Activated CD8-positive, alpha-beta T cell treated with anti-CD3 and anti-CD28 coated beads for 36 hours (primary cell): Measurements from ENCODE around the gene DMBT1. TPM values are rescaled to one million over a fixed set of nuclear protein-coding genes. Genes with fewer than 3 reads are reported as not detected.

ENCODE experiments used
- ATAC-seq: fragments of 200-7000 bp; cut with Tn5 transposase; one replicate; pipeline ENCODE4 v1.10.0; 2021; ENCODE audit warnings: mild to moderate bottlenecking, moderate library complexity
- CTCF ChIA-PET: fragments of 350-600 bp; sonication (Branson Sonifier 250); formaldehyde crosslinking; loops from one replicate; lab custom pipeline; 2021; ENCODE audit warnings: antibody characterized with exemption; lab: Charles Lee
- POLR2A ChIA-PET: fragments of 350-600 bp; sonication (Branson Sonifier 250); formaldehyde crosslinking; loops from one replicate; lab custom pipeline; 2021; ENCODE audit warnings: antibody characterized with exemption; lab: Charles Lee
- DNase-seq: peaks from one replicate; pipeline ENCODE4 v3.0.0-alpha.2; 2020
- H3K27ac Mint-ChIP-seq: one replicate; pipeline ENCODE4 v1.8.0; 2021; ENCODE audit warnings: mild to moderate bottlenecking, mixed read lengths
- H3K27me3 Mint-ChIP-seq: one replicate; pipeline ENCODE4 v1.8.0; 2021; ENCODE audit warnings: mixed read lengths
- H3K36me3 Mint-ChIP-seq: one replicate; pipeline ENCODE4 v1.8.0; 2021; ENCODE audit warnings: low read depth, mixed read lengths
- H3K4me1 Mint-ChIP-seq: one replicate; pipeline ENCODE4 v1.8.0; 2021; ENCODE audit warnings: low read depth, mixed read lengths
- H3K4me3 Mint-ChIP-seq: one replicate; pipeline ENCODE4 v1.8.0; 2021; ENCODE audit warnings: mild to moderate bottlenecking, moderate library complexity, mixed read lengths
- H3K9me3 Mint-ChIP-seq: one replicate; pipeline ENCODE4 v1.8.0; 2021; ENCODE audit warnings: mixed read lengths
- intact Hi-C: fragments of 100-400 bp; cut with micrococcal nuclease; formaldehyde crosslinking; loops from one replicate; pipeline ENCODE4 v1.10.0; 2022
- total RNA-seq, 2 experiments: library from RNA; stranded (reverse); gene quantifications; one replicate each; pipeline ENCODE4 v1.2.3, GENCODE V29; 2021
- TF ChIP-seq, protein P1 (sequence below): fragments of 200-600 bp; IDR thresholded peaks from one replicate; pipeline ENCODE4 v1.8.0; 2022; ENCODE audit warnings: antibody characterized with exemption, mild to moderate bottlenecking

Gene DMBT1
- total RNA-seq, 2 experiments from 2014 or later: not detected

DNA sequence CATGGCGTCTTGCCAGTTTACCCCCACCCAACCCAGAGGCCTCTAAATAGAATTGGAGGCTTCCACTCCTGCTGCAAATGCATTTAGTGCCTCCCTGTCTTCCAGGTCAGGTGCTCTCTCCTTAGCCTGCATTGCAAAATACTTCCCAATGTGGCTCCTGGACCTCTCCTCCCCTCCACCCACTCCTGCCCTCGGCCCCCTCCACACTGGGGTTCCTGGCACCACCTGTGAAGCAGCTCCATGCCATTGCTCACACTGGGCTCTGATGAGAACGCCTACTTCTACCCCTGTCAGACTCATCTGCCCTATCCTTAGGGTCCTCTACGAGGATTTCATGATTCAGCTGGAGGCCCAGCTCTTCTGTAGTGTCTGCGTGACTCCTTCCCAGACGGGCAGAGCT, 101.7 kb downstream of the DMBT1 start:
- TF ChIP-seq, protein P1, sequence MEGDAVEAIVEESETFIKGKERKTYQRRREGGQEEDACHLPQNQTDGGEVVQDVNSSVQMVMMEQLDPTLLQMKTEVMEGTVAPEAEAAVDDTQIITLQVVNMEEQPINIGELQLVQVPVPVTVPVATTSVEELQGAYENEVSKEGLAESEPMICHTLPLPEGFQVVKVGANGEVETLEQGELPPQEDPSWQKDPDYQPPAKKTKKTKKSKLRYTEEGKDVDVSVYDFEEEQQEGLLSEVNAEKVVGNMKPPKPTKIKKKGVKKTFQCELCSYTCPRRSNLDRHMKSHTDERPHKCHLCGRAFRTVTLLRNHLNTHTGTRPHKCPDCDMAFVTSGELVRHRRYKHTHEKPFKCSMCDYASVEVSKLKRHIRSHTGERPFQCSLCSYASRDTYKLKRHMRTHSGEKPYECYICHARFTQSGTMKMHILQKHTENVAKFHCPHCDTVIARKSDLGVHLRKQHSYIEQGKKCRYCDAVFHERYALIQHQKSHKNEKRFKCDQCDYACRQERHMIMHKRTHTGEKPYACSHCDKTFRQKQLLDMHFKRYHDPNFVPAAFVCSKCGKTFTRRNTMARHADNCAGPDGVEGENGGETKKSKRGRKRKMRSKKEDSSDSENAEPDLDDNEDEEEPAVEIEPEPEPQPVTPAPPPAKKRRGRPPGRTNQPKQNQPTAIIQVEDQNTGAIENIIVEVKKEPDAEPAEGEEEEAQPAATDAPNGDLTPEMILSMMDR: no peak
- Mint-ChIP-seq H3K4me1 (no peaks in the 10 kb centered on the region), H3K27me3 (peaks cover 5% of the 10 kb centered on the region), H3K4me3 (no peak overlapping the region), H3K36me3 (no peaks in the 10 kb centered on the region), H3K27ac (no peak overlapping the region), H3K9me3 (no peaks in the 10 kb centered on the region)
- DNase-seq (no peak), ATAC-seq (no peak)
- ChIA-PET POLR2A (no interaction called here), CTCF (no interaction called here)
- intact Hi-C loops: no loop called here

DNA sequence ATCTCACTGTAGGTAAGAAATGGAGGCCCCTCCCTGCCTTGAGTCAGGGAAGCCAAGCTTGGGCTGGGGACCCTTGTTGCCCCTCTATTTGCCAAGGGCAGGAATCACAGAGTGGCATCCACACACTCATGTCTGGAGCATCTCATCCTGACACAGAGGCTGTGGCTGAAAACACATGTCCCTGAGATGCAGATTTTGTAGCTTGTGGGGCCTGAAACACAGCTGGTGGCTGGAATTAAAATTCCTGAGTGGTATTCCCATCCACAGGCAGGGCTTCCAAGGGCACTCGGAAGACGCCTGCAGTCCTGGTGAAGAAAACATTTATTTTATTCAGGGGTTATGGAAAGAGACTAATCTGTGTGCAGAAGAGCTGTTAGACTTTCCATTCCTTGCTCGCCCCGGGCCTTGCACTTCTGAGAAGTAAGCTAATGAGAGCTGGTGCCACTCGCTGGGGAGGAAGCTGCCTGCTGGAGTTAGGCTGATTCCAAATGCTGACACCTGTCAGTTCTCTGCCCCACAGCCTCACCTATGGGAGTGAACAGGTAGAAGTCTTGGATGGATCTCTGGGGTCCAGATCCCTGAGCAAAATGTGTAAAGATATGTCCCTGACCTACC, 103.1 kb downstream of the DMBT1 start:
- intact Hi-C loops: no loop called here
- TF ChIP-seq, protein P1: no peak

DNA sequence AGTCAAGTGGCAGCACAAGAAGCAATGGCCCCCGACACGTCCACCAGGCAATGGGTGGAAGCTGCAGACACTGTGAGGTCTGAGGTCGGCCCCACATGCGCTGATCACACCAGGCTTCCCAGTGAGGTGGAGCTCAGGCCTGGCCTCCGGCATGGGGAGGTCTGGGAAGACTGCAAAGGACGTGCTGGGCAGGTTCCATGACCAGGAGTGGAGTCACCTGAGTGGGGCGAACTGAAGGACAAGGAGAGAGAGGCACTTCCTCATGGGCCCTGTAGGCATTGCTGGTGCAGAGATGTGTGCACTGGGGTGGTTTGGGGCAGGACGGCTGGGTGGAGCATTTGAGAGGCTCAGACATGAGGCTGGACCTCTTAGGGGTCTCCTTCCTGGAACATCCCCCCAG, 103.9 kb downstream of the DMBT1 start:
- H3K4me1 Mint-ChIP-seq: no peaks in the 10 kb centered on the region
- ATAC-seq: no peak
- no peaks in the 10 kb centered on the region for H3K9me3 Mint-ChIP-seq
- H3K27me3 Mint-ChIP-seq: peaks cover 8% of the 10 kb centered on the region
- no peaks in the 10 kb centered on the region for H3K36me3 Mint-ChIP-seq
- intact Hi-C loops: no loop called here
- no peak for DNase-seq
- TF ChIP-seq, protein P1: no peak
- no peak overlapping the region for H3K4me3 Mint-ChIP-seq
- H3K27ac Mint-ChIP-seq: no peak overlapping the region
- ChIA-PET POLR2A (no interaction called here), CTCF (no interaction called here)

More for the DNA sequence above, 103.1 kb downstream of the DMBT1 start:
- H3K4me3 Mint-ChIP-seq: no peak overlapping the region
- no peak overlapping the region for H3K27ac Mint-ChIP-seq
- no peak for ATAC-seq
- peaks cover 8% of the 10 kb centered on the region for H3K27me3 Mint-ChIP-seq
- ChIA-PET CTCF (interaction anchor here (1.2 kb wide), 1 partner anchor 15 kb away, joined by 3 read pairs; no protein-coding TSS in a partner anchor), POLR2A (no interaction called here)
- no peaks in the 10 kb centered on the region for H3K9me3 Mint-ChIP-seq
- H3K36me3 Mint-ChIP-seq: no peaks in the 10 kb centered on the region
- no peaks in the 10 kb centered on the region for H3K4me1 Mint-ChIP-seq
- no peak for DNase-seq

DNA sequence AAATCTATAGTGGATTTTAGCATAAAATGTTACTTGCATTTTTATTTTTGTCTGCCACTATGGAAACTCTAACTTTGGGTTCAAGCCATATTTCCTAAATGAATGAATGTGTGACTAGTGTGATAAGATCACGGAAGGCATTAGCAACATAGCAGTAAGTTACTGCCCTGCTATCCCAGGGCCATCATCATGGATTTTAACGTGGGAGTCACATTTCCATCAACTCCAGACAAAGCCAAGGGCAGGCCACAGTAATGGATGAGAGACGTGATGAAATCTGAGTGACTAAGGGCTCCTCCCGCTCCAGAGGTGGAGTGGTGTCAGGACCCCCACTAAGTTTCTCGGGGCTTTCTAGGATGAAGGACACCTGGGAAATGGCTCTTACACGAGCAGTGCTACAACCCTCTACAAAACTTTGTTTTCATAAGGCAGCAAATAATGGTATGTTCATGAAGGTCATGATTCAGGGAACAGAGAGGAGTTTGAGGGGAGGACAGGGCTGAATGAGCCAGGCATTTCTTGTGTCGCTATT, 104.8 kb downstream of the DMBT1 start:
- no peaks in the 10 kb centered on the region for H3K36me3 Mint-ChIP-seq
- no peaks in the 10 kb centered on the region for H3K4me1 Mint-ChIP-seq
- H3K9me3 Mint-ChIP-seq: no peaks in the 10 kb centered on the region
- DNase-seq (no peak), ATAC-seq (no peak)
- intact Hi-C loops: no loop called here
- H3K27ac Mint-ChIP-seq: no peak overlapping the region
- CTCF ChIA-PET: no interaction called here
- POLR2A ChIA-PET: no interaction called here
- peaks cover 8% of the 10 kb centered on the region for H3K27me3 Mint-ChIP-seq
- H3K4me3 Mint-ChIP-seq: no peak overlapping the region
- TF ChIP-seq, protein P1: no peak

DNA sequence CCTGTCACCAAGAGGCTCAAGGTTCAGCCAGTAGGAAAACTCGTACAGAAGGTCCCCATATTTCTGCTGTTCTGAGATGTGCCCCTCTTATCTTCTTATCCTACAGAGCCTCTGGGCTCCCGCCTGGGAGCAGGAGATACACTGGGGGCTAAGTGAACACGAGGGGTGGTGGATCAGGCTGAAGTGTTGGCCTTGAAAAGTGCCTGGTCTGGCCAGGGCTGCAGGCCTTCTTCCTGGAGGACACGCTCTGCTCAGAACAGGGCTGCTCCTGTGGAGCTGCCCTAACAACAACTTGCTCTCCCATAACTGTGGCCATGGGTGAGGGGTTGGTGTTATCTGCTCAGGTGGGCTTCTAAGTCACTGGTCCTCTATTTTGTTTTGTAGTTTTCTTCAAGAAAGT, 105.4 kb downstream of the DMBT1 start:
- ATAC-seq: no peak
- CTCF ChIA-PET: no interaction called here

More for the DNA sequence above, 105.4 kb downstream of the DMBT1 start:
- no peak overlapping the region for H3K4me3 Mint-ChIP-seq
- H3K27ac Mint-ChIP-seq: no peak overlapping the region
- POLR2A ChIA-PET: no interaction called here
- H3K27me3 Mint-ChIP-seq: peaks cover 8% of the 10 kb centered on the region
- intact Hi-C loops: no loop called here
- no peaks in the 10 kb centered on the region for H3K36me3 Mint-ChIP-seq
- DNase-seq: no peak
- no peaks in the 10 kb centered on the region for H3K4me1 Mint-ChIP-seq
- TF ChIP-seq, protein P1: no peak
- H3K9me3 Mint-ChIP-seq: no peaks in the 10 kb centered on the region
